NCI-H446 (cell line): ENCODE measurements around the gene GSK3A.

Experiments used
- DNase-seq, 2 experiments: peaks; one replicate each; lab custom pipeline; 2025; lab: John Stamatoyannopoulos, UW

Gene GSK3A

DNA sequence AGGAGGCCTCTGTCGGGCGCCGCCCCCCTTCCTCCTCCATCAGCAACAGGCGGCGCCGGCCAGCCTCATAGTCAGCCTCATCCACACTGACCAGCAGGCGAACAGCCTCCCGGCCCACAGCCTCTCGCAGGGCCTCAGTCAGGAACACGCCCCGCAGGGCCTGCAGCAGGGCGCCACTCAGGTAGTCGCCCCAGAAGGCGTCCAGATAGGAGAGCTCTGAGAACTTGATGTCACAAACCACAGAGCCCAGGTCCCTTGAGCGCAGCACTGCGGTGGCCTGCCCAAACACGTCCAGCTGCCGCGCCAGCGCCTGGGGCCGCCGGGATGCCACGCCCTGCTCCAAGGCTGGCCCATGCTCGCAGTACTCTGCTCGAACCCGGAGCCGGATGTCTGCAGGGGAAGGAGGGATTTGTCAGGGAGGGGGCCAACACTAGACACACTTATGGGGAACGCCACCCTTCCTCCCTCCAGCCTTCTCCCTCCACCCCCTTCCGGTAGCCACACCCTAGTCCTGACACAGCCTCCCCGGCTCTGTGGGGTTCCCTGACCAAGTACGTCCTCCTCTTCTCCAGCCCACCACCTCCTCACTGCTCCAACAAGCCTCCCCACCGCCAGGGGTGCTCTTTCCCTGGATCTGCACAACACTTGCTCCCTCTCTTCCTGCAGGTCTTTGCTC lies 42.8 kb downstream of the GSK3A start:
- DNase-seq: no peak

DNA sequence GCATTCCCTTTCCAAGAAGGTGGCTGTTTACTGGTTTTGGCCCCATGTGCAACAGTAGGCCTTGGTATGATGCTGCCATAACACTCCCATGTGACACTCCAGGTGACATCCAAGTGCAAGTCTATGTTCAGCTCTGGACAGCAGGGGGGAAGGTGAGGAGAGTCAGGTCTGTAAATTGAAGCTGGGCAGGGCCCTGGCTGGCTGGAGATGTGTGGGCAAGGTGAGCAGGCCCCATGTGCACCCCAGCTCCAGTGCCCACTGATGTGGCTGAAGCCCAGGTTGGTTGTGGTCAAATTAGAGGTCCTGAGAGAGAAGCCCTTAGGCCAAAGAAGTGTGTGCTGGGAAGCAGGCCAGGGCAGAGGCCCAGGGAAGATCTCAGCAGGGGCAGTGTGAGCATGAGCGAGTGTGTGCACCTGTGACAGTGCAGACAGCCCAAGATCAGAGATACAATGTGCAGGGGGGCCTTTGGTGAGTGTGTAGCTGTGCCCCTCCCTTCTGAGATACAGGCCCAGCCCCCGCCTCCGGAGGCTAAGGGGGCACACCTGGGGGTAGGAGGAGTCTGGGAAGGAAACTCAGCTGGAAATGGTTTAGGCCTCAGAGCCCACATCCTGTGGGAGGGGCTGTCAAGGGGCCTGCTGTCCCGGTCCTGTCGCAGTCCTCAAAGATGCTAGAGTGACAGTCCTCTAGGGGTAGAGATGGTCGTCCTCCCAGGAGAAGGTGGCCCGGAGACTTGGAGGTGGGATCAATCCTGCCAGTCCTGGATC lies 43.5 kb downstream of the GSK3A start:
- DNase-seq: no peak

DNA sequence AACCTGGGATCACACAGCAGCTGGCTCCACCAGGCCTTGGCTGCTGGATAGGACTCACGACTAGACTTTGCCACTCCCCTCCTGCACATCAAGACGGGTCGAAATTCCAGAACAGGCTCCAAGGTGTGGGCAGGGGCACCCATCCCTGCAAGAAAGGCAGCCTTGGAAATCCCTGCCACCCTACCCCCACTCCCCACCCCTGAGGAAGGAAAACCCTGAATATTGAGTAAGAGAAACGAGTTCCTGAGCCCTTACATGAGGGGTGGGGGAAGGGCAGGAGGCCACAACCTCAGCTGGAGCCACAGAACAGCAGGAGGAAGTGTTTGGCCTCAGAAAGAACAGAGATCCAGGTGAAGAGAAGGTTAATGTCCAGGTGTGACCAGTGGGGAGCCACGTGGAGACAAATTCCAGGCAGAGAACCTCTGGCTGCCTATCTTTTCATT lies 45.0 kb downstream of the GSK3A start:
- no peak for DNase-seq

DNA sequence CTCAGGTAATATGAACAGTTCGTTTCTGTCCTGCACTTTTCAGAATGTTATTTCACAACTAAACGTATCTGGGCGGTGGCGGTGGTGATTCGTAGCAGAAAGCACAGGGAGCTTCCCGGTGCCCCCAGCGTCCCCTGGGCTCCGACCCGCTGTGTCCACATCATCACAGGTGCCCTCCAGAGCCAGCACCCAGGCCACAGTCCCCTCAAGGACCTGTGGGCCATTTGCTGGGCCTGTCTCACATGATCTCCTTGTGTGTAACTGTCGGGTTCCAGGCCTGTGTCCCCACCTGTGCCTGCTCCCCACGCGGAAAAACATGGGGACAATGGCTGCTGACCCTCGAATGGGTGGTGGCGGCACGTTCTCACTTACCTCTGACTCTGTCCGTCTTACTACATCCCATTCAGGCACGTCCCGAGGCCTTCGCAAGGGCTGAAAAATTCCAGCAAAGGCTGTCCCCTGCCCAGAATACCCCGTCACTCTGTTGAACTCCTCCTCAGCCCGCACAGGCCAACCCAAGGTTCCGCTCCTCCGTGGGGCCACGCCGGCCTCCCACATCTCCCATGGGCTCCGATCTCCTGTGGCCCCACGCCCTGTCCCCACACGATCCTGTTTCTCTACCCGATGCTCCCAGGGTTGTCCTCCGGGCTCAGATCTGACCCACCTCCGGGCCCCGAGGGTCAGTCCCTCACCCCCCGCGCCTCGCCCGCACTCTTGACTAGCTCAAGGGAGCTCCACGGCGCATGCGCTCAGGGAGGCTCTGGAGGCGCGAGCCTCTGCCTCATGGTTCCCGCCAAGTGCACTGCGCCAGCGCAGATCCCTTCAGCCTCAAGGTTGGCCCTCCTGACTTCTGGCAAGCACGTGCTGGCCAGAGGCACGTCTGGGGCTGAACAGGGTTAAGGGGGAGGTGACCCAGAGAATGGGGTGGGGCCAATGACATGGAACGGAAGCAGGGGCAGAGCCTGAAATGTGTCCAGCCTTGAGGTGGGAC lies 46.1 kb downstream of the GSK3A start:
- no peak for DNase-seq

DNA sequence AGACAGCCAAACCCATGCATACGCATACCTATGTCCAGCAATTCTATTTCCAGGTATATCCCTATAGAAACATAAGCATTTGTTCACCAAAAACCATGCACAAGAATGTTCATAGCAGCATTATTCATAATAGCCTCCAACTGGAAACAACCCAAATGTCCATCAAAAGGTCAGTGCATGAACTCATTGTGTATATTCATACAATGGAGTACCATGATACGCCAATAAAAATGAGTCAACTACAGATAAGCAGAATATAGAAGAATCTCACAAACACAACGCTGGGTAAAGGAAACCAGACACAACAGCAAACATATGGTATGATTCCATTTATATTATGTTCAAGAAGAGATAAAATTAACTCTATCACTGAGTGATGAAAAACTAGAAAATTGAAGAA lies 48.7 kb downstream of the GSK3A start:
- no peak for DNase-seq

DNA sequence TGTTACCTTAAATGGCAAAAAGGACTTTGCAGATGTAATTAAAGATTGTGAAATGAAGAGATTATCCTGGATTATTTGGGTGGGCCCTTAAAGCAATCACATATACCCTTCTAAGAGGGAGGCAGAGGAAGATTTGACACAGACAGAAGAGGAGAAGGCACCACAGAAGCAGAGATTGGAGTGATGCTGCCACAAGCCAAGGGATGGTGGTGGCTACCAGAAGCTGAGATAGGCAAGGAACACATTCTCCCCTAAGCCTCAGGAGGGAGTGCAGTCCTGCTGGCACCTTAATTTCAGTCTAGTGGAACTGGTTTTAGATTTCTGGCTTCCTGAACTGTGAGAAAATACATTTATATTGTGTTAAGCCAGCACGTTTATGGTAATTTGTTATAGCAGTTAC lies 49.1 kb downstream of the GSK3A start:
- DNase-seq: no peak

DNA sequence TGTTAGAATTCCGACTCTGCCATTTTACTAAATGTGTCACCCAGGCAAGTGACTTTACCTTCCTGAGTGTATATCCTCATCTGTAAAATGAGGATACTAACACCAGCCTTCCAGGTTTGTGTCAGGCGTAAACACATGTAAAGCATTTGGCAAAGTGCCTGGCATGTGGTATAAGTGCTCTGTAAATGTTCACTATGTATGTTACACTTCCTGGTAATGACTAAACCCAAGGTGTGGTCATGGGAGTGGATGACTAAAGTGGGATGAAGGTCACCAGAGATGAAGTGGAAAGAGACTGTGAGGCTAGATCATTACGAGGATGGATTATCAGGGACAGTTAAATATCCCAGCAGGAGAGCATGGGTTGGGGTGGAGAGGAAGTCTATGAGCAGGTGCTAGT lies 50.5 kb downstream of the GSK3A start:
- no peak for DNase-seq

DNA sequence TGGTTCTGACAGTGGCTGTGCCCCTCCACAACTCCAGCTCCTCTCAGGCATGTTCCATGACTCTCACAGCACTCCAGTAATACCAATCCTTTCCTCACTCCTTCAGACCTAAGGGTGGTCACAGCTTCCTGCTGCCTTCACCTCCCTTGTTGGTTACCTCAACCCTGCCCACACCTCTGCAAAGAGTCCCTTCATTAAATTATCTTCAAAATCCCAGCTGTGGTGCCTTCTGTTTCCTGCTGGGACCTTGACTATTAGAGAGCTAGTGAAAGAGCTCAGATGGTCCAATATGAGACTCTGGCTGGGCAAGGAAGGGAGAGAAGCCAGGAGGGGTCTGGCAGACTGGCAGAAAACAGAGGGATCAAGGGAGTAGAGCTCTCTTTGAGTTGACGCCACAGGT lies 51.1 kb downstream of the GSK3A start:
- DNase-seq: no peak

DNA sequence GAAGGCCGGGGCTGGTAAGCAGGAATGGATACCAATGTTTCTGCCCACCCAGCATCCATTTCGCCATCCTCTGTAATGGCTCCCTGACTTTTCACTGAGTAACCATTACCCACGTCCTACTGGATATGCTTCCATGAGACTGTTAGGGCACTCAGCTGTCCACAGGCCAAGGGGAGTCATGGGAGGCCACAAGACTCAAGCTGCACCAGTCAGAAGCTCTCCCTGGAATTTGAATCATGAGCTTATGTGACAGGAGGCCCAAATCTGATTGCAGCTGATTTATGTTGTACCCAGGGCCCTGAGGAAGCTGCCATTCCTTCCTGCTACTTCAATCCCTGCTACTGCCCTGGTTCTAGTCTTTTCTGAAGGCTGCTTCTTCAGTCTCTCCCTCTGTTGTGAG lies 53.3 kb downstream of the GSK3A start:
- DNase-seq: no peak

DNA sequence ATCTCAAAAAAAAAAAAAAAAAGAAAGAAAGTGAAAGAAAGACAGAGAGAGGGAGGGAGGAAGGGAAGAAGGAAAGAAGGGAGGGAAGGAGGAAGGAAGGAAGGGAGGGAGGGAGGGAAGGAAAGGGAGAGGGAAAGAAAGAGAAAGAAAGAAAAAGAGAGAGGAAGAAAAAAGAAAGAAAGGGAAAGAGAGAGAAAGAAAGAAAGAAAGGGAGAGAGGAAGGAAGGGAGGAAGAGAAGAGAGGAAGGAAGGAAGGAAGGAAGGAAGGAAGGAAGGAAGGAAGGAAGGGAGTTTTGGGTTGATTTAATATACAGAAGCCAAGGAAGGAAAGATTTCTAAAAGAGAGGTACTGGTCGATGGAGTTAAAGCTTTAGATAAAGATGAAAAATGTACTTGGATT lies 53.7 kb downstream of the GSK3A start:
- DNase-seq: no peak

DNA sequence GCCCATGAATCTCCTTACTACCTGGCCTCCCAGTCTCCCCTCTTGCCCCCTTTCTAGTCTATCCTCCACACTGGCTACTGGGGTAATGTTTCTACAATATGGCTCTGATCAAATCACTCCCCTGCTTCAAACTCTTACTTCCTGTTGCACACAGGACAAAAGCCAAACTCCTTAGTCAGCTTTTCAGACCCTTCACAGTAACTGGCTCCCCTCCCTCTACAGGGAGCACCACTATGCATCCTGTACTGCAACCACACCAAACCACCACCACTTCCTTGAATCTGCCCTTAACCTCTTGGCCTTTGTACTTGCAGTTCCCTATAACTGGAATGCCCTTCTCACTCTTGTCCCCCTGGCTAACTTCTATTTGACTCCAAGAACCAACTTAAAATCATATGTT lies 57.1 kb downstream of the GSK3A start:
- no peak for DNase-seq

DNA sequence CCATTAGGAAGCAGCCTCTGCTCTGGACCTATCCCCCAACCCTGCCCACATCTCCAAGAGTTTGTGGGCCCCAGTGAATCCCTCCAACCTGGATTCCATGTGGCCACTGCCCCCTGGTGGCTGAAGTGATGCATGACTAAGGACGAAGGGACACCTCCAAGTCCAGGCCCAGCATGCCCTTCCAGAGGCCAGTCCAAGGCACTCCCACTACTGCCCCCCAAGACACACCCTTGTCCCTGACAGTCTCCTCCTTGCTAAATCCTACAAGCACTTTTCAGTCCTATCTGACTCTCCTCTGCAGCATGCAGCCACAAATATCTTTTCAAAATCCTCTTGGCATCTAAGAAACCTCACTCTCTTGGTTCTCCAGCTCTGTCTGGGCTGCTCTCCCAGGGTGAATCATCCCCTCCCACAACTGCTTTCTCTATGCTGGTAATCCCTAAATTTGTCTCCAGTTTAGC lies 58.0 kb downstream of the GSK3A start:
- DNase-seq: peak; percentile 59 to 85
